ENCODE data around the gene CNOT9.

CNOT9 gene

GRCh38 chr2:218645126-218645525 is 76.5 kb downstream of the CNOT9 start:
- H3K4me1 ChIP-seq (ENCODE audit: control insufficient read depth, low read length) = no peaks in the 10 kb centered on the region
- H3K79me2 ChIP-seq (ENCODE audit: control insufficient read depth, low read length) = peaks cover 20% of the 10 kb centered on the region
- no peak overlapping the region for H3K4me2 ChIP-seq (ENCODE audit: low read length)
- H3K36me3 ChIP-seq (ENCODE audit: control insufficient read depth, low read length) = peaks cover 92% of the 10 kb centered on the region
- peaks cover 9% of the 10 kb centered on the region; the same call in 1 of the 2 replicates for H4K20me1 ChIP-seq (ENCODE audit: control insufficient read depth, insufficient read depth, low read depth, low read length)
- no peaks in the 10 kb centered on the region for H3K27me3 ChIP-seq (ENCODE audit: control insufficient read depth, low read length)
- H3K9me2 ChIP-seq (replicated peaks; ENCODE audit: control insufficient read depth, low read length) = no peaks in the 10 kb centered on the region
- no peaks in the 10 kb centered on the region for H3K9me3 ChIP-seq (ENCODE audit: control insufficient read depth, insufficient read depth, low read length)
- H3K27ac ChIP-seq (ENCODE audit: low read depth, low read length) = no peak overlapping the region
- no peak overlapping the region for H3K4me3 ChIP-seq (ENCODE audit: low read length)
- H3F3A ChIP-seq (ENCODE audit: control insufficient read depth, insufficient read depth) = no peaks in the 10 kb centered on the region; the same call in 1 of the 2 replicates
- no peak for TF ChIP-seq EZH2phosphoT487 (IDR thresholded peaks at IDR 0.05; ENCODE audit: borderline replicate concordance, low read length)
- TF ChIP-seq, protein P1, sequence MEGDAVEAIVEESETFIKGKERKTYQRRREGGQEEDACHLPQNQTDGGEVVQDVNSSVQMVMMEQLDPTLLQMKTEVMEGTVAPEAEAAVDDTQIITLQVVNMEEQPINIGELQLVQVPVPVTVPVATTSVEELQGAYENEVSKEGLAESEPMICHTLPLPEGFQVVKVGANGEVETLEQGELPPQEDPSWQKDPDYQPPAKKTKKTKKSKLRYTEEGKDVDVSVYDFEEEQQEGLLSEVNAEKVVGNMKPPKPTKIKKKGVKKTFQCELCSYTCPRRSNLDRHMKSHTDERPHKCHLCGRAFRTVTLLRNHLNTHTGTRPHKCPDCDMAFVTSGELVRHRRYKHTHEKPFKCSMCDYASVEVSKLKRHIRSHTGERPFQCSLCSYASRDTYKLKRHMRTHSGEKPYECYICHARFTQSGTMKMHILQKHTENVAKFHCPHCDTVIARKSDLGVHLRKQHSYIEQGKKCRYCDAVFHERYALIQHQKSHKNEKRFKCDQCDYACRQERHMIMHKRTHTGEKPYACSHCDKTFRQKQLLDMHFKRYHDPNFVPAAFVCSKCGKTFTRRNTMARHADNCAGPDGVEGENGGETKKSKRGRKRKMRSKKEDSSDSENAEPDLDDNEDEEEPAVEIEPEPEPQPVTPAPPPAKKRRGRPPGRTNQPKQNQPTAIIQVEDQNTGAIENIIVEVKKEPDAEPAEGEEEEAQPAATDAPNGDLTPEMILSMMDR (IDR thresholded peaks at IDR 0.05; ENCODE audit: low read depth, low read length, poor library complexity, severe bottlenecking) = no peak

Measured in DOHH2 (cell line).